Omental fat pad (tissue), 4 donors: ENCODE results near the gene CORO7. TPM values are rescaled to one million over a fixed set of nuclear protein-coding genes. Genes with fewer than 3 reads are reported as not detected.
A peak's percentile ranks its signal among the peaks of the same experiment; 100 is the strongest.
"Not testable (repeated sequence)": the region's sequence is repeated elsewhere in the genome, so short reads cannot be mapped to it uniquely, and the experiment has no call there.

Experiments used
- ATAC-seq: fragments of 150-250 bp; one replicate; pipeline ENCODE4 v1.9.1; 2016; ENCODE audit warnings: mild to moderate bottlenecking, moderate library complexity; ENCODE audit not compliant: low FRiP score
- DNase-seq: peaks from one replicate; pipeline ENCODE4 v3.0.0-alpha.2; 2019; ENCODE audit warnings: low spot score
- CTCF ChIP-seq, 3 donors: fragments of 450-650 bp; IDR thresholded peaks; one replicate each; pipeline ENCODE4 v1.5.1; 2016 to 2017; ENCODE audit warnings: antibody characterized with exemption in 3 of 3, mild to moderate bottlenecking in 3 of 3, moderate library complexity in 2 of 3
- total RNA-seq, 4 donors: library from RNA; depleted of rRNA; stranded (reverse); fragments of >200 nt; gene quantifications; one replicate each; pipeline ENCODE4 v1.1.0, GENCODE V29; 2016

The CORO7 gene
- total RNA-seq, 4 donors from 2014 or later: 15.1 to 46.3 (median 27.5) TPM

DNA sequence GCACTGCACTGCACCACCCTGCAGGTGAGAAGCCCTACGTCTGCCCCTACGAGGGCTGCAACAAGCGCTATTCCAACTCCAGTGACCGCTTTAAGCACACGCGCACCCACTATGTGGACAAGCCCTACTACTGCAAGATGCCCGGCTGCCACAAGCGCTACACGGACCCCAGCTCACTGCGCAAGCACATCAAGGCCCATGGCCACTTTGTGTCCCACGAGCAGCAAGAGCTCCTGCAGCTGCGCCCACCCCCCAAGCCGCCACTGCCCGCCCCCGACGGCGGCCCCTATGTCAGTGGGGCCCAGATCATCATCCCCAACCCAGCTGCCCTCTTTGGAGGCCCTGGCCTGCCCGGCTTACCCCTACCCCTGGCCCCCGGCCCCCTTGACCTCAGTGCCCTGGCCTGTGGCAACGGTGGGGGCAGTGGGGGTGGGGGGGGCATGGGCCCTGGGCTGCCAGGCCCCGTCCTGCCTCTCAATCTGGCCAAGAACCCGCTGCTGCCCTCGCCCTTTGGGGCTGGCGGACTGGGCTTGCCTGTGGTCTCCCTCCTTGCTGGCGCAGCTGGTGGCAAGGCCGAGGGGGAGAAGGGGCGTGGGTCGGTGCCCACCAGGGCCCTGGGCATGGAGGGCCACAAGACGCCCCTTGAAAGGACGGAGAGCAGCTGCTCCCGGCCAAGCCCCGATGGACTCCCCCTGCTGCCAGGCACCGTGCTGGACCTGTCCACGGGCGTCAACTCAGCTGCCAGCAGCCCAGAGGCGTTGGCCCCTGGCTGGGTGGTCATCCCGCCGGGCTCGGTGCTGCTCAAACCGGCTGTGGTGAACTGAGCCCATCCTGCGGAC, 79.5 kb downstream of the CORO7 start:
- no peak for DNase-seq
- no peak for TF ChIP-seq CTCF (IDR thresholded peaks at IDR 0.05)
- ATAC-seq: no peak

DNA sequence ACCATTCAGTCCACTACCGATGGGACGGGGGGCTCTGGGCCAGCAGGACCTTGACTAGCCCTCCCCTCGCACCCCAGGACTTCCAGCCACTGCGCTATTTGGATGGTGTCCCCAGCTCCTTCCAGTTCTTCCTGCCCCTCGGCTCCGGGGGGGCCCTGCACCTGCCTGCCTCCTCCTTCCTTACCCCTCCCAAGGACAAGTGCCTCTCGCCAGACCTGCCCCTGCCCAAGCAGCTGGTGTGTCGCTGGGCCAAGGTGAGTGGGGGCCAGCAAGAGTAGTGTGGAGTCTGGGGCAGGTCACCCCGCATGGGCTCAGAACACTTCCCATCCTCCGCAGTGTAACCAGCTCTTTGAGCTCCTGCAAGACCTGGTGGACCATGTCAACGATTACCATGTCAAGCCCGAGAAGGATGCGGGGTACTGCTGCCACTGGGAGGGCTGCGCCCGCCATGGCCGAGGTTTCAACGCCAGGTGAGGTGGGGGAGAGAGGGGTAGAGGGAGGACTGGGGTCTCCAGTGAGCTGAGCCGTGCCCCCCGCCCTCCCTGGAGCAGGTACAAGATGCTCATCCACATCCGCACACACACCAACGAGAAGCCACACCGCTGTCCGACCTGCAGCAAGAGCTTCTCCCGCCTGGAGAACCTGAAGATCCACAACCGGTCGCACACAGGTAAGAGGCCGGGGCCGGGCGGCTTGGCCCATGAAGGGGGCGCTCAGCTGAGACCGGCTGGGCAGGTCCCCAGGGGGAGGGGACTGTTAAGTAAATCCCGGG, 81.5 kb downstream of the CORO7 start:
- DNase-seq: no peak
- TF ChIP-seq CTCF (IDR thresholded peaks at IDR 0.05): no peak
- no peak for ATAC-seq

DNA sequence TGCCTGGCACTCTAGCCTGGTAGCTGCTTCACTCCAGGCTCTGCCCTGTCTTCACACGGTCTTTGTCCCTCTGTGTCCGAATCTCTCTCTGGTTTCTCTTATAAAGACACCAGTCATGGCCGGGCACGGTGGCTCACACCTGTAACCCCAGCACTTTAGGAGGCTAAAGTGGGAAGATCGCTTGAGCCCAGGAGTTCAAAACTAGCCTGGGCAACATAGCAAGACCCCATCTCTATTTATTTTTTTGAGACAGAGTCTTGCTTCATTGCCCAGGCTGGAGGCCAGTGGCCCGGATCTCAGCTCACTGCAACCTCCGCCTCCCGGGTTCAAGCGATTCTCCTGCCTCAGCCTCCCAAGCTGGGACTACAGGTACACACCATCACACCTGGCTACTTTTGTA, 82.7 kb downstream of the CORO7 start:
- ATAC-seq, DNase-seq: not testable (repeated sequence)

DNA sequence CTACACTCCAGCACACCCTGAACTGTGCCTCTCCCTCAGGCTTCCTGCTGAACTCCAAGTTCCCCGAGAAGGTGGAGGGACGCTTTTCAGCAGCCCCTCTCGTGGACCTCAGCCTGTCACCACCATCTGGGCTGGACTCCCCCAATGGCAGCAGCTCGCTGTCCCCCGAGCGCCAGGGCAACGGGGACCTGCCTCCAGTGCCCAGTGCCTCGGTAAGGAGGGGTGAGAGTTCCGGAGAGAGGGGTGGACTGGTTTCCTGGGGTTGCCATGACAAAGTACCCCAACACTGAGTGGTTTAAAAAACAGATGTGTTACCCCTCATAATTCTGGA, 83.1 kb downstream of the CORO7 start:
- no peak for TF ChIP-seq CTCF (IDR thresholded peaks at IDR 0.05)
- ATAC-seq (no peak), DNase-seq (no peak)

GRCh38 chr16:4332623-4333307, 83.6 kb downstream of the CORO7 start:
- DNase-seq: no peak
- no peak for ATAC-seq
- no peak for TF ChIP-seq CTCF (IDR thresholded peaks at IDR 0.05)

GRCh38 chr16:4332083-4332482, 84.3 kb downstream of the CORO7 start:
- no peak for DNase-seq
- TF ChIP-seq CTCF (IDR thresholded peaks at IDR 0.05): no peak
- no peak for ATAC-seq

DNA sequence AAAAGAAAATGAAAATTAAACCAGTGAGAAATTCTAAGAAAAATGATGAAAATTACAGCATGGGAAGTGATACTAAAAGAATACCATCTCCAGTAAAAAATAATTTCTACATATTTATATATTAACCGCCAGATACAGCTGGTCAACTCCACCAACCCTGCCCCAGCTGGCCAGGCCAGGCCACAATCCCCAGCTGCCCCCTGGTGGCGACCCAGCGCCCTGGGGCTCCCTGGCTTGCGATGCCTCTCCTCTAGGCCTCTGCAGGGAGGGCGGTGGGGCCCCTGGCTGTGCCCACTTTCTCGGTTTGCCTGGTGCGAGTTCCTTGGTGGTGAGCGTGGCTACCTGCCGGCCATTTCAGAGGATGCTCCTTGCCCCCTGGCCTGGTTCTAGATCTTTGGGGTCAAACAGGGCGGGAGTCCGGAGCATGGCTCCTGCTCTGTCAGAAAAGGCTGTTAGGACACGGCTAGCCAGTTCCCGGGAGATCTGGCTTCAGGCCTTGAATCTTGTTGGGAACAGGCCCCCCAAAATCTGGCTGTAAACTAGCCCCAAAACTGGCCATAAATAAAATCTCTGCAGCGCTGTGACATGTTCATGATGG, 86.0 kb downstream of the CORO7 start:
- ATAC-seq (peak; percentile 70), DNase-seq (peak; percentile 73)
- peak in 2 of 3 donors; percentile 82 to 92 for TF ChIP-seq CTCF (IDR thresholded peaks at IDR 0.05)
